Subcutaneous adipose tissue (tissue), 4 donors: Measurements from ENCODE around the gene PHLPP1. TPM values are rescaled to one million over a fixed set of nuclear protein-coding genes. Genes with fewer than 3 reads are reported as not detected.

Source experiments
- small RNA-seq: library from RNA; depleted of rRNA; stranded (forward); fragments of <200 nt; gene quantifications from one replicate; pipeline ENCODE3, GENCODE V24; 2016
- total RNA-seq, 4 donors: library from RNA; depleted of rRNA; stranded (reverse); fragments of >200 nt; gene quantifications; one replicate each; pipeline ENCODE4 v1.1.0, GENCODE V29; 2016
- TF ChIP-seq, protein P1 (sequence below): fragments of 450-650 bp; IDR thresholded peaks from one replicate; pipeline ENCODE4 v1.5.1; 2016; ENCODE audit warnings: low read depth, mild to moderate bottlenecking, control low read depth, antibody characterized with exemption, moderate library complexity

PHLPP1 gene
- total RNA-seq, 4 donors from 2014 or later = 9.7 to 28.3 (median 21.2) TPM

DNA sequence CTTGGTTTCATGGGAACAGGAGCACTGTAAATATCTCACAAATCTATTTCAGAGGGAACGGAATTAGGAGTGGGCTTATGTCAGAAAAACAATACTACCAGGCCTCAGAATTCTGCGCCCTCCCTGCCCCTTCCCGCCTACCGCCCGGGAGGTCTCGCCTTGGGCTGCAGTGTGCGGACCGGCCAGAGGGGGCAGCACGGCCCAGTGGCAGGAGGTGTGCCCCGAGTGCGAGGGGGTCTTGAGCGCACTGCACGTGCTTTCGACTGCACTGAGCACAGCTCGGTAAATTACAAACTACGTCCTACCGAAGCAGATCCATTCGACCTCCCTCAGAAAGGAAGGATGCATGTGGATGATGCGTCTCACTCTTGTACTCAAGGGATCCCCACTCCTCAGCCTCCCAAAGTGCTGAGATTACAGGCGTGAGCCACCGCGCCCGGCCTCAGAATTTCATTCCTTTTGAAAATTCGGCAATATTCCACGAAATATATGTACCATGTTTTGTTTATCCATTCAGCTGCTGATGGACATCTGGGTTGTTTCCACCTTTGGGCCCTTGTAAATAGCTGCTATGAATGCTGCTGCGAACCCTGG, 307.2 kb downstream of the PHLPP1 start:
- TF ChIP-seq, protein P1, sequence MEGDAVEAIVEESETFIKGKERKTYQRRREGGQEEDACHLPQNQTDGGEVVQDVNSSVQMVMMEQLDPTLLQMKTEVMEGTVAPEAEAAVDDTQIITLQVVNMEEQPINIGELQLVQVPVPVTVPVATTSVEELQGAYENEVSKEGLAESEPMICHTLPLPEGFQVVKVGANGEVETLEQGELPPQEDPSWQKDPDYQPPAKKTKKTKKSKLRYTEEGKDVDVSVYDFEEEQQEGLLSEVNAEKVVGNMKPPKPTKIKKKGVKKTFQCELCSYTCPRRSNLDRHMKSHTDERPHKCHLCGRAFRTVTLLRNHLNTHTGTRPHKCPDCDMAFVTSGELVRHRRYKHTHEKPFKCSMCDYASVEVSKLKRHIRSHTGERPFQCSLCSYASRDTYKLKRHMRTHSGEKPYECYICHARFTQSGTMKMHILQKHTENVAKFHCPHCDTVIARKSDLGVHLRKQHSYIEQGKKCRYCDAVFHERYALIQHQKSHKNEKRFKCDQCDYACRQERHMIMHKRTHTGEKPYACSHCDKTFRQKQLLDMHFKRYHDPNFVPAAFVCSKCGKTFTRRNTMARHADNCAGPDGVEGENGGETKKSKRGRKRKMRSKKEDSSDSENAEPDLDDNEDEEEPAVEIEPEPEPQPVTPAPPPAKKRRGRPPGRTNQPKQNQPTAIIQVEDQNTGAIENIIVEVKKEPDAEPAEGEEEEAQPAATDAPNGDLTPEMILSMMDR = no peak

DNA sequence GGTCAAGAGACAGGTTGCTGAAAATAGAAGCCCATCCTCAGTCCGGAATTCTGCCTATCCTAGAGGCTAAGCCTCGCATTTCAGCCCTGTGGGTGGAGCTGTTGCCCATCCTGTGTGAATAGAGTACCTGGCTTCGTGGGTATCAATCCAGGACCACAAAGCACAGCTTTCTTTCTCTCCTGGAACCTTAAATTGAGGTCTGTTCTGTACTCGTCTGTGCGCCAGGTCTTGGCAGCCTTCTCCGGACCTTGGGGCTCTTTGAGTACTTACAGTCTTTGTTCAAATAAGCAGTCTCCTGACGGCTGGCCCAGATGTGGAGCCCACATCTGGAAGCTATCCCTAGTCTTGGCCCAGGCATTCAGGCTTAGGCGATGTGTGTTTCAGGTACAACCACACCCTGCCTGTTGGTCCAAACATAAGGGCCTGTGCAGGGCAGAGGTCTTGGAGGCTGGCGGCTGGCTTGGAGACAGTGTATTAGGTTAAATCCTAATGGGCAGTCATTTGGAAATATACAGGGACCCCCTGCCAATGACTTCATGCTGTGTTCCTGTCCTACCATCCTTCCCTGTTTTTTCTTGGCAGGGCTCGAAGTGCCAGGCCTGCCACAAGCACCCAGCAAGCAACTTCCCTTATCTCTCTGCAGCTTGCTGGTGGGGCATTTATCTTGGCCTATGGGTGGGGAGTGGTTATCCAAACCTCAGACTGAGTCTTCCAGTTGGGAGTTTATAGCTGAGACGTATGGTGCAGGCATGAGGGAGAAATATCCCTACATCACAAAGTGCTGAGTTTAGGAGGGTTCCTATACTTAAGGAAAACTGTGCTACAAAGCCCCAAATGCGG, 310.1 kb downstream of the PHLPP1 start:
- TF ChIP-seq, protein P1 = no peak

DNA sequence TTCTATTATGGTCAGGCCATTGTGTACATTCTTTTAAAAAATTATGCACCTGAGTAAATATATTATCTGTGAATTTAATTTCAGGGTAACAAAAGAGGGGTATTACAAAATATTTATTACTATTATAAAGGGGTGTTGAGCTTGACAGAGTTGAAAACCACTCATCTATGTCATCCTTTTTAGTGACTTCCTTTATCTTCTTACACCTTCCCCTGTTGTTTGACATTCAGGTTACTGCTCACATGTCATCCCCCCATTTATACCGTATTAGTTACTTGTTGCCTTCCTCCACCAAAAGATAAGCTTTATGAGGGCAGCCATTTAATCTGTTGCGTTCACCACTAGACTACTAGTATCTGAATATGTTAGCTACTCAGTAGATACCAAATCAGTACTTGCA, 313.0 kb downstream of the PHLPP1 start:
- TF ChIP-seq, protein P1 = no peak

Small RNAs within 50 kb of the gene (small RNA-seq; reads per million reads assigned to genes)
- gene RNU6-142P = not detected

Other genes starting within 250 kb of the PHLPP1 start
- 10 to 100 TPM; 33.5 to 48.1 (median 37.1) TPM for gene ZCCHC2, start 192.5 kb upstream of the PHLPP1 start, total RNA-seq